ENCODE data around the gene DSCAM.

Gene DSCAM

DNA sequence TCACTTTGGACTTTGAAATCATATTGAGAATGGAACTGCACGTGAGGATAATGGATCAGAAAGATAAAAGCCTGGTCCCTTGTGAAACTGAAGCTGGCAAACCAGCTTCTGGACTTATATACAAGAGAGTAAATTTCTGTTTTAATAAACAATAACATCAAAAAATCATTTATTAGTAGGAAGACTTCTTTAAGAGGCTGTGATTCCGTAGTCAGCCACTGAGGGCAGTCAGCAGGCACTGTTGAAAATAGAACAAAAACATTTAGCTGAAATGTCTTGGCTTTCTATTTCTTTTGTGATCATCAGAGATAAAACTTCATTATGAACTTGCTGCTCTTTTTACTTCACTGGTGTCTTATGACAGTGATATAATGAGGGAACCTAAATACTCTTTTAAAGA, 490.3 kb downstream of the DSCAM start:
- no peak for DNase-seq (ENCODE audit: low read depth)
- TF ChIP-seq CTCF (IDR thresholded peaks at IDR 0.05; ENCODE audit: control insufficient read depth, insufficient read depth, low read depth, low read length, missing control alignments): no peak
- H3K4me3 ChIP-seq (ENCODE audit: control insufficient read depth, low read depth, low read length): no peak overlapping the region

GRCh38 chr21:40355076-40355475, 491.9 kb downstream of the DSCAM start:
- no peak for DNase-seq (ENCODE audit: low read depth)
- H3K4me3 ChIP-seq (ENCODE audit: control insufficient read depth, low read depth, low read length): no peak overlapping the region
- TF ChIP-seq CTCF (IDR thresholded peaks at IDR 0.05; ENCODE audit: control insufficient read depth, insufficient read depth, low read depth, low read length, missing control alignments): no peak

DNA sequence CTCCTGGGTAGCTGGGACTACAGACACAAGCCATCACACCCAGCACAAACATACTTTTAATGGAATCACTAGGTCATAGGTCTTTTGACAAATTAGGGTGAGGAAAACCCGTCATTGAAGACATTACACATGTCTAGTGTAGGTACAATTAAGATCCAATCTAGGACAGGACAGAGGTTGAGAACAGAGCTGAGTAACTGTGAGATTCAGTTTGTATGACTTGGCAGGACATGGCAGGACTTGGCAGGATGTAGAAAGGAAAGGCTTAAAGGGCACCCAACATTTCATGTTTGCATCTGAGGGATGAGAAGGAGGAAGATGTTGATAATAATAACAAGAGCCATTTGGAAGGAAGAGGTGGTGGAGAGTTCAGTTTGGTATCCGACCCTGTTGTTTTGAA, 496.0 kb downstream of the DSCAM start:
- no peak overlapping the region for H3K4me3 ChIP-seq (ENCODE audit: control insufficient read depth, low read depth, low read length)
- no peak for DNase-seq (ENCODE audit: low read depth)
- no peak for TF ChIP-seq CTCF (IDR thresholded peaks at IDR 0.05; ENCODE audit: control insufficient read depth, insufficient read depth, low read depth, low read length, missing control alignments)

- no peak overlapping the region for H3K4me3 ChIP-seq (ENCODE audit: control insufficient read depth, low read depth, low read length)
- TF ChIP-seq CTCF (IDR thresholded peaks at IDR 0.05; ENCODE audit: control insufficient read depth, insufficient read depth, low read depth, low read length, missing control alignments): no peak
- DNase-seq (ENCODE audit: low read depth): no peak
Observed at GRCh38 chr21:40349591-40349990, 497.4 kb downstream of the DSCAM start.

- no peak for DNase-seq (ENCODE audit: low read depth)
- no peak overlapping the region for H3K4me3 ChIP-seq (ENCODE audit: control insufficient read depth, low read depth, low read length)
- no peak for TF ChIP-seq CTCF (IDR thresholded peaks at IDR 0.05; ENCODE audit: control insufficient read depth, insufficient read depth, low read depth, low read length, missing control alignments)
Observed at GRCh38 chr21:40345711-40346321, 501.1 kb downstream of the DSCAM start.

- TF ChIP-seq CTCF (IDR thresholded peaks at IDR 0.05; ENCODE audit: control insufficient read depth, insufficient read depth, low read depth, low read length, missing control alignments): no peak
- DNase-seq (ENCODE audit: low read depth): no peak
- H3K4me3 ChIP-seq (ENCODE audit: control insufficient read depth, low read depth, low read length): no peak overlapping the region
Observed at GRCh38 chr21:40340357-40340756, 506.6 kb downstream of the DSCAM start.

- DNase-seq (ENCODE audit: low read depth): no peak
- no peak overlapping the region for H3K4me3 ChIP-seq (ENCODE audit: control insufficient read depth, low read depth, low read length)
- no peak for TF ChIP-seq CTCF (IDR thresholded peaks at IDR 0.05; ENCODE audit: control insufficient read depth, insufficient read depth, low read depth, low read length, missing control alignments)
Observed at GRCh38 chr21:40339050-40339449, 507.9 kb downstream of the DSCAM start.
